Measurements from ENCODE around the gene PNCK.
"Not testable (repeated sequence)": the region's sequence is repeated elsewhere in the genome, so short reads cannot be mapped to it uniquely, and the experiment has no call there.

PNCK gene

GRCh38 chrX:153673428-153674218 lies at the start of gene PNCK:
PNCK (minus strand) TSS chrX:153673813; CDS start chrX:153673076, 737 bp downstream.
- no peak for DNase-seq (ENCODE audit: low spot score)

GRCh38 chrX:153722704-153723350 lies 49.2 kb upstream of the PNCK start:
- DNase-seq (ENCODE audit: low spot score): no peak

DNA sequence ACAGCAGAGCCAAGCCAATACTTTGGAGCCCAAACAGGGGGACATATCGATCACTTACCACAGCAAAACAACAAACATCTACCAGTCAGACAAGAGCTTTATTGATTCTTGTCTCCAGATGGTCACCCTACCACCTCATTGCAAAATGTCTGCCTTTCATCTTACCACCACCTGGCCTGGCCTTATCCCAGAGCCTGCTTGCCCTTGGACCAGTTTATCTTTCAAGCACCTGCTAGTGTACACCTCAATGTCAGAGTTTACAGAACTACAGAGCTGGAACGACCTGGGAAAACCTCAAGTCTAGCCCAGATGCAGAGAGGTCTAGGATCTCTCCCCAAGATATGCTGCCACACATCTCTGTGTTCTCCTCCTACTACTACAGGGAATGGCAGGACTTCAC lies 46.1 kb upstream of the PNCK start:
- DNase-seq (ENCODE audit: low spot score): no peak

DNA sequence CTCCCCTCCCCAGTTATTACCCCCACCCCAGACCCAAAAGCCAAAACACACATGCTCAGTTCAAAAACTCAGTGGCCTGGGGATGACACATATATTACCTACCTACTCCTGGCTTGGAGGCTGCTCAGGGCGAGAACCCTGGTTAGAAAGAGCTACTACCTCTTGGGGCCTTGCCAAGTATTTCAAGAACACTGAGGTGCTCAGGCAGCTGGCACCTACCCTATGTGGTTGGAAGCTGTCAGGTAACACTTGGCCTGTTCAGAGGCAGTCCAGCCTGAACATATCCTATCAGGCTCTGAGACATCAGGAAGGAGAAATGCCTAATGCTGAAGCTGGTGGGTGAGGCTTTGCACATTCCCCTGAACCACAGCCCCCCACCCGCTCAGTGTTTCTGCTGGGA lies 45.6 kb upstream of the PNCK start:
- DNase-seq (ENCODE audit: low spot score): peak; percentile 6

GRCh38 chrX:153717445-153717844 lies 43.8 kb upstream of the PNCK start:
- DNase-seq (ENCODE audit: low spot score): no peak

DNA sequence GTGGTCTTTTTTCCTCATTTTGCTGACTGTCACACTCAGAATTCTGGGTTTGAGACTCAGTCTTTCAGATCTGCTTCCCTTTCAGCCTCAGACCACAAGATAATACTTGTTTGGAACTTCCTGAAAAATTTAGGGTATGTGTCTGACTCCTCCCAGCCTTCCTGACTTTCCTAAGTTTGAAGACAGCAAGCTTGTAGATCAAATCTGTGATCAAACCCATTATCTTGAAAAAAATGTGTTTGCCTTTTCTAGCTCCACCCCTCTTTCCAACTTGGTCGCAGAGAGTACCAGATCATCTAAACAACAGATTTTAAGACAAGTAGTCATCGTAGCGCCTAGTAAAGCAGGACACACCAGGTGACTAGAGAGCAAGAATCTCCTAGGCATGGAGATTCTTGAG lies 40.6 kb upstream of the PNCK start:
- no peak for DNase-seq (ENCODE audit: low spot score)

DNA sequence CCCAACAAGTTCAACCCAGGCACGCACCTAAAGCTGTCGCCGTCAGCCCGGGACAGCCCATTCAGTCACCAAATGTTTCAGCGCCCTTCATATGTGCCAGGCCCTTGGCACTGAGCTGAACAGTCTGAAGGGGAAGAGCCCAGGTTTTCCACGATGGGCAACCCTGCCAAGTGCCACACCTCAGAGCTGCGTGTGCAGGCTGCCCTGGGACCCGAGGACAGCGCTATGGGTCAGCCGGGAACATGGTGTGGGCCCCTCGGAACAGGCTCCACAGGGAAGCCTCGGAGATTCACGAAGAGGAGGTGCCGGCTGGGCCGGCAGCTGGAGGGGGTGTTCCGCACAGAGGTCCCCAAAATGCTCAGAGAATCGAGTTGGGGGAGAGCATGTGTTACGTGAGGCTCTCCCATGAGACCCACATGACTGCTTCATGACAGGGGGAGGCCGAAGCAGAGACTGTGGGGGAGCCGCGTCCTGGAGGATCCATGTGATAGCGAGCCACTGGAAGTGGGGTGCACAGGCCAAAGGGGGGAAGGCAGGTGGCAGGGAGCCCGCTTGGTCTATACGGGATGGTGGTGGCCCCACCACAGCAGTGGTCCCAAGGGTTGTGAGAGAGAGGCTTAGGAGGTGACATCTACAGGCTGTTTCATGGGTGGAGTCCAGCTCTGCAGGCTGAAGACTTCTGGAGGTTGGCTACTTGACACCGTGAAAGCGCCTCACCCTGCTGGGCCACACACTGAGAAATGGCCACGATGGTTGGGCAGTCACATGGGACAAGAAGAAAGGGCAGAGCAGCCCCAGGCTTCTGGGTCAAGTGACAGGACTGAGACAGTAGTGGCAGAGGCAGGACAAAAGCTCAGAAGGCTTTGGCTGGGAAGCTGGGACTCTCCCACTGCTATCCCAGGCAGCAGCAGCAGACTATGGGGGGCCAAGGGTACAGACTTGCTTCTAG lies 36.4 kb upstream of the PNCK start:
- DNase-seq (ENCODE audit: low spot score): no peak

- peak; percentile 94 for DNase-seq (ENCODE audit: low spot score)
Measured at GRCh38 chrX:153708415-153708814, 34.8 kb upstream of the PNCK start.

- DNase-seq (ENCODE audit: low spot score): no peak
Measured at GRCh38 chrX:153707406-153707805, 33.8 kb upstream of the PNCK start.

DNA sequence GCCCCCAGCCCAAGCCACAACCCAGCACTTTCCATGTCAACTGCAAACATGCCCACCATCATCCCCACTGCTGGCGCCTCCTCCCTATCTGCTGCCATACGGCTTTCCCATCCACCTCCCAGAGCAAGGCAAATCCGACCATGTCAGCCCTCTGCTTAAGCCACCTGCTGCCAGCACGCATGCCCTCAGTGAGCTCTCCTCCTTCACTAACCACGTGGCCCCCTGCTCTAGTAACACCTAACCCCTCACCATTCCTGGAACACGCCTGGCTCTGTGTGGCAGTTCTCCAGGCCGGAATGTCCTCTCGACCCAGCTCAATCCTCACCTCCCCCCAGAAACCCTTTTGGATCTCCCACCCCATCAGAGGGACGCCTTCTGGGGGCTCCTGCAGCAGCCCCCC lies 33.2 kb upstream of the PNCK start:
- no peak for DNase-seq (ENCODE audit: low spot score)

- peak; percentile 49 for DNase-seq (ENCODE audit: low spot score)
Measured at GRCh38 chrX:153705403-153706060, 31.9 kb upstream of the PNCK start.

- DNase-seq (ENCODE audit: low spot score): peak; percentile 61
Measured at GRCh38 chrX:153704631-153705402, 31.2 kb upstream of the PNCK start.

- DNase-seq (ENCODE audit: low spot score): no peak
Measured at GRCh38 chrX:153704021-153704526, 30.5 kb upstream of the PNCK start.

- DNase-seq (ENCODE audit: low spot score): peak; percentile 85
Measured at GRCh38 chrX:153703036-153703370, 29.4 kb upstream of the PNCK start.

DNA sequence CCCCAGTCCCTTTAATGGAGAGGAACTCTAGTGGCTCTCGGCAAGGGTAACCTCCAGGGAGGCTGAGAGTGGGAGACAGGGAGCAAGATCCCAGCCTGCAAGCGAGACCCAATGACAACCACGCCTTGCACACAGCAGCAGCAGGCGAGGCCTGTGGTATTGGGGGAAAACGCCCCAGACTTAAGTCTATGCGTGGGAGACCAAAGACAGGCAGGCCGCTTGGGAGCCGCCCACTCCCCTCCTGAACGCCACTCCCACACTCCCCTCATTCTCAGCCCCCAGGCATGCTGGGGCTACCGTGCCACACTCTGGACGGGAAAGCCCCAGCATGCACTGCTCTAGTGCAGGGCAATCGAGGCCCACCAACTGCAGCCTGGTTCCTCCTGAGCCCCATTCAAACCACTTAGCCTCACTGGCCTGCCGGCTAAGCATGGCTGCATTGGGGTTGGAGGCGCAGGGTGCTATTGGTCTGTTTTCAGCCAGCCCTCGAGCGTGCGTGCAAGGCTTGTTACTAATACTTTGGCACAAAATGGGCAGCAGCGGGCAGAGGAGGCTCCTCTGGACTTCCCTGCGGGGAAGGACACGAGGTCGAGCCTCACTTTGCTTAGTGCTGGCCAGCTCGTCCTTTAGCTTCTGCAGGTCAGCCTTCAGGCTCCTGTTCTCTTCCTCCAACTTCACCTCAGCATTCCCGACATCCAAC lies 28.9 kb upstream of the PNCK start:
- DNase-seq (ENCODE audit: low spot score): no peak

DNA sequence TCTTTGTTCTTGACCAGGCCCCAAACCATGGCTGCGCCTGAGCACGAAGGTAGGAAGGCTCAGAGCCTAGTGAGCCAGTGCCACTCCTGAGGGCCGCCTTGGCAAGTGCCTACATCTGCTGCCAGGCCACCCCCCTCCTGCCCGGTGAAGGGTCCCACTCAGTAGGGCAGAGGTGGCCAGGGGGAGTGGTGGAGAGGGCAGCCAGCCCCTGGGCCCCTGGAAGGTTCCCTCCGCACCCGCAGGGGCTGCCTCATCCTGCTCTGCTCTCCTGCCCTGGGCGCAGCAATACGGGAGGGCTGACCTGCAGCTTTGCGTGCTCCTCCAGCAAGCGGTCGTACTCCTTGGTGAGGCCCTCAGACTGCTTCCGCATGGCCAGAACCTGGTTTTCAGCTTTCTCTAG lies 28.1 kb upstream of the PNCK start:
- DNase-seq (ENCODE audit: low spot score): no peak

GRCh38 chrX:153700967-153701366 lies 27.4 kb upstream of the PNCK start:
- DNase-seq (ENCODE audit: low spot score): no peak

DNA sequence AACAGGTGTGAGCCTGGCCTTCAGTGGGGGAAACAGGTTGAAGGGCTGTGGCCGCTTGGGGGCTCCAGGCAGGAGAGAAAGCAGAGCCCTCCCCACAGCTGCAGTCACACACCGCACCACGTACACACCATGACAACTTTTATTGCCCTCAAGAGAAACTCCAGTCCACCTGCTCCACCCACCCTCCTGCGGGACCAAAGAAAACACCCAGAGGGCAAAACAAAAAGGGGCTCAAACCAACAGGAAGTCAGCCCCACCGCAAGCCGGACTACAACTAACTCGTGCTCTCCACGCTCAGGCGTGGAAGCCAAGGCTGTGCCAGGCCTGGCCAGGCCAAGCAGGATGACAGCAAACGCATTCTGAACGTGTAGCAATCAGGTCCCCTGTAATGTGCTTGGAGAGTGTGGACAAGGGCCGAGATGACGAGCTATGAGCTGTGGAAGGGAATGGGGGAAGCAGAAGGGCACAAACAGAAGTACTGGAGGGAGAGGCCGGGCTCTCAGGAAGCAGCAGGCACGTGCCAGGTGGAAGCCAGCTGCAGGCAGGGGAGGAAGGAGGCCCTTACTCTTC lies 26.8 kb upstream of the PNCK start:
- DNase-seq (ENCODE audit: low spot score): no peak

DNA sequence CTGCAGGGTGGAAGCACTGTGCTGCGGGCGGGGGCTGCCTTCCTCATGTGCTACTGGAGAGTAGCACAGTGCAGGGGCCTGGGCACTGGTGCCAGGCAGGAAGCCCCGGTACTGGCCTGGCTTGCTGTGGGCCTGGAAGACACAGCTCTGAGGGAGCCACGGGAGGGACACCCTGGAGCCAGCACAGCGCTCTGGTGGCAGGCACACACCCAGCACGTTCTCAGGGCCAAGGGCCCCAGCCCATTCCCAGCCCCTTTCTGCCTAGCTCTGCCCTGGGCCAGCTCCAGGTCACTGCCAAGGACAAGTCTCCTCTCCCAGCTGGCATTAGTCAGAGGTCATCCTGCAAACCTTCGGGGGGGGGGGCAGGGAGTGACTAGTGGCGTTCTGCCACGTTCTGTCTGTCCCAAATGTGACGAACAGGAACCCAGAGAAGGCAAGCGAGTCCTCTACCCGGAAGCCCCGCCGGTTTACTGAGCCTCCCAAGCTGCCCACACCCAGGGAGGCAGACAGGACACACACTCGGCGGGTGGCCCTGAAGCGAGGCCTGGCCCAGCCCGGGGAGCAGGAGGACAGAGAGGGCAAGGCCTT lies 26.3 kb upstream of the PNCK start:
- not testable (repeated sequence) for DNase-seq (ENCODE audit: low spot score)

Data from kidney tubule cell (primary cell).